ENCODE results near the gene ITPKC. TPM values are rescaled to one million over a fixed set of nuclear protein-coding genes. Genes with fewer than 3 reads are reported as not detected.
A peak's percentile ranks its signal among the peaks of the same experiment; 100 is the strongest.

ITPKC gene
- 1 to 10 TPM; 7.1 TPM for total RNA-seq

GRCh38 chr19:40716482-40717324 lies at the start of gene ITPKC, which contains the start of gene COQ8B:
TSS of gene ITPKC (plus strand) at chr19:40717112. CDS start at chr19:40717136, 24 bp downstream.
TSS of gene COQ8B (minus strand) at chr19:40716886. CDS start at chr19:40714632, 2,254 bp downstream.
- H3K27me3 Mint-ChIP-seq: no peaks in the 10 kb centered on the region
- peaks cover 49% of the 10 kb centered on the region for H3K4me1 Mint-ChIP-seq
- POLR2A ChIA-PET: interaction anchor here (1.0 to 2.4 kb wide), 10 partner anchors 10 to 111 kb away, joined by 3 to 24 read pairs (median 4); partner anchors contain the start of genes ACTMAP, NUMBL, RAB4B and SNRPA
- peak within 1 kb of the TSS; percentile 90 for H3K4me3 Mint-ChIP-seq
- no peaks in the 10 kb centered on the region for H3K9me3 Mint-ChIP-seq
- peak within 1 kb of the TSS; percentile 92 for H3K27ac Mint-ChIP-seq
- H3K36me3 Mint-ChIP-seq: peaks cover 5% of the 10 kb centered on the region
- DNase-seq: peak; percentile 100
- peak; percentile 65 for ATAC-seq (ENCODE audit: low read depth)

GRCh38 chr19:40667602-40668001 lies 49.3 kb upstream of the ITPKC start:
- Mint-ChIP-seq H3K9me3 (peaks cover 5% of the 10 kb centered on the region), H3K27ac (no peak overlapping the region), H3K36me3 (peaks cover 23% of the 10 kb centered on the region), H3K4me3 (no peak overlapping the region), H3K27me3 (no peaks in the 10 kb centered on the region), H3K4me1 (peaks cover 2% of the 10 kb centered on the region)
- ATAC-seq (ENCODE audit: low read depth) (no peak), DNase-seq (no peak)
- POLR2A ChIA-PET: no interaction called here

- POLR2A ChIA-PET: no interaction called here
These were observed 47.8 kb upstream of the ITPKC start for GRCh38 chr19:40668991-40669614.

GRCh38 chr19:40671404-40671803 lies 45.5 kb upstream of the ITPKC start:
- Mint-ChIP-seq H3K27me3 (no peaks in the 10 kb centered on the region), H3K36me3 (peaks cover 25% of the 10 kb centered on the region), H3K27ac (no peak overlapping the region), H3K4me3 (no peak overlapping the region), H3K9me3 (peaks cover 5% of the 10 kb centered on the region), H3K4me1 (no peaks in the 10 kb centered on the region)
- ATAC-seq (ENCODE audit: low read depth): no peak
- POLR2A ChIA-PET: no interaction called here
- DNase-seq: no peak

More at GRCh38 chr19:40668991-40669614, 47.8 kb upstream of the ITPKC start:
- DNase-seq (no peak), ATAC-seq (ENCODE audit: low read depth) (no peak)
- H3K36me3 Mint-ChIP-seq: peaks cover 23% of the 10 kb centered on the region
- no peaks in the 10 kb centered on the region for H3K27me3 Mint-ChIP-seq
- no peak overlapping the region for H3K4me3 Mint-ChIP-seq
- no peak overlapping the region for H3K27ac Mint-ChIP-seq
- H3K9me3 Mint-ChIP-seq: peaks cover 5% of the 10 kb centered on the region
- no peaks in the 10 kb centered on the region for H3K4me1 Mint-ChIP-seq

GRCh38 chr19:40672038-40672437 lies 44.9 kb upstream of the ITPKC start:
- POLR2A ChIA-PET: no interaction called here
- H3K4me3 Mint-ChIP-seq: no peak overlapping the region
- peaks cover 25% of the 10 kb centered on the region for H3K36me3 Mint-ChIP-seq
- no peak for DNase-seq
- ATAC-seq (ENCODE audit: low read depth): no peak
- no peaks in the 10 kb centered on the region for H3K27me3 Mint-ChIP-seq
- H3K4me1 Mint-ChIP-seq: no peaks in the 10 kb centered on the region
- H3K27ac Mint-ChIP-seq: no peak overlapping the region
- H3K9me3 Mint-ChIP-seq: peaks cover 5% of the 10 kb centered on the region

GRCh38 chr19:40672573-40673299 lies 44.2 kb upstream of the ITPKC start:
- Mint-ChIP-seq H3K27ac (no peak overlapping the region), H3K27me3 (no peaks in the 10 kb centered on the region), H3K4me3 (no peak overlapping the region), H3K9me3 (peaks cover 5% of the 10 kb centered on the region), H3K4me1 (no peaks in the 10 kb centered on the region), H3K36me3 (peaks cover 28% of the 10 kb centered on the region)
- ATAC-seq (ENCODE audit: low read depth) (no peak), DNase-seq (no peak)
- POLR2A ChIA-PET: no interaction called here

- POLR2A ChIA-PET: no interaction called here
- H3K36me3 Mint-ChIP-seq: peaks cover 26% of the 10 kb centered on the region
- H3K4me3 Mint-ChIP-seq: no peak overlapping the region
- H3K9me3 Mint-ChIP-seq: peaks cover 5% of the 10 kb centered on the region
- DNase-seq: no peak
- no peak for ATAC-seq (ENCODE audit: low read depth)
- no peaks in the 10 kb centered on the region for H3K27me3 Mint-ChIP-seq
- no peaks in the 10 kb centered on the region for H3K4me1 Mint-ChIP-seq
- no peak overlapping the region for H3K27ac Mint-ChIP-seq
These were observed 43.5 kb upstream of the ITPKC start for GRCh38 chr19:40673397-40673796.

GRCh38 chr19:40674291-40674690 lies 42.6 kb upstream of the ITPKC start:
- DNase-seq: no peak
- POLR2A ChIA-PET: no interaction called here
- peaks cover 2% of the 10 kb centered on the region for H3K9me3 Mint-ChIP-seq

GRCh38 chr19:40677156-40677555 lies 39.8 kb upstream of the ITPKC start:
- POLR2A ChIA-PET: no interaction called here
- ATAC-seq (ENCODE audit: low read depth): no peak

More at GRCh38 chr19:40674291-40674690, 42.6 kb upstream of the ITPKC start:
- H3K36me3 Mint-ChIP-seq: peaks cover 20% of the 10 kb centered on the region
- no peak overlapping the region for H3K4me3 Mint-ChIP-seq
- no peaks in the 10 kb centered on the region for H3K27me3 Mint-ChIP-seq
- H3K27ac Mint-ChIP-seq: no peak overlapping the region
- ATAC-seq (ENCODE audit: low read depth): peak; percentile 30
- H3K4me1 Mint-ChIP-seq: no peaks in the 10 kb centered on the region

GRCh38 chr19:40681039-40681438 lies 35.9 kb upstream of the ITPKC start:
- POLR2A ChIA-PET: no interaction called here
- no peaks in the 10 kb centered on the region for H3K27me3 Mint-ChIP-seq
- H3K36me3 Mint-ChIP-seq: peaks cover 19% of the 10 kb centered on the region
- no peak for DNase-seq
- peaks cover 1% of the 10 kb centered on the region for H3K4me1 Mint-ChIP-seq
- H3K4me3 Mint-ChIP-seq: no peak overlapping the region
- no peaks in the 10 kb centered on the region for H3K9me3 Mint-ChIP-seq
- no peak for ATAC-seq (ENCODE audit: low read depth)
- H3K27ac Mint-ChIP-seq: no peak overlapping the region

More at GRCh38 chr19:40677156-40677555, 39.8 kb upstream of the ITPKC start:
- Mint-ChIP-seq H3K27ac (no peak overlapping the region), H3K9me3 (no peaks in the 10 kb centered on the region), H3K36me3 (peaks cover 14% of the 10 kb centered on the region), H3K4me1 (peaks cover 1% of the 10 kb centered on the region), H3K27me3 (no peaks in the 10 kb centered on the region), H3K4me3 (no peak overlapping the region)
- DNase-seq: no peak

- H3K4me1 Mint-ChIP-seq: peaks cover 1% of the 10 kb centered on the region
- H3K27me3 Mint-ChIP-seq: no peaks in the 10 kb centered on the region
- H3K27ac Mint-ChIP-seq: no peak overlapping the region
- no peak overlapping the region for H3K4me3 Mint-ChIP-seq
- no peaks in the 10 kb centered on the region for H3K9me3 Mint-ChIP-seq
- POLR2A ChIA-PET: no interaction called here
- ATAC-seq (ENCODE audit: low read depth) (no peak), DNase-seq (no peak)
- H3K36me3 Mint-ChIP-seq: peaks cover 19% of the 10 kb centered on the region
These were observed 34.4 kb upstream of the ITPKC start for GRCh38 chr19:40682431-40682964.

GRCh38 chr19:40683437-40683836 lies 33.5 kb upstream of the ITPKC start:
- Mint-ChIP-seq H3K4me3 (no peak overlapping the region), H3K27ac (no peak overlapping the region), H3K9me3 (no peaks in the 10 kb centered on the region), H3K36me3 (peaks cover 16% of the 10 kb centered on the region), H3K27me3 (no peaks in the 10 kb centered on the region), H3K4me1 (peaks cover 1% of the 10 kb centered on the region)
- no peak for ATAC-seq (ENCODE audit: low read depth)
- no peak for DNase-seq
- POLR2A ChIA-PET: no interaction called here

- POLR2A ChIA-PET: interaction anchor here (0.7 kb wide), 1 partner anchor 121 kb away, joined by 4 read pairs; no protein-coding TSS in a partner anchor
- H3K9me3 Mint-ChIP-seq: no peaks in the 10 kb centered on the region
- H3K4me1 Mint-ChIP-seq: peaks cover 1% of the 10 kb centered on the region
- H3K36me3 Mint-ChIP-seq: peaks cover 15% of the 10 kb centered on the region
- no peak for DNase-seq
- no peak for ATAC-seq (ENCODE audit: low read depth)
- no peaks in the 10 kb centered on the region for H3K27me3 Mint-ChIP-seq
- H3K27ac Mint-ChIP-seq: no peak overlapping the region
- H3K4me3 Mint-ChIP-seq: no peak overlapping the region
These were observed 32.6 kb upstream of the ITPKC start for GRCh38 chr19:40684280-40684679.

Data from activated naive CD8-positive, alpha-beta T cell treated with anti-CD3 and anti-CD28 coated beads, Interleukin-2, amount 10 ng/mL, durations not matched to agents 7 days and 5 days (primary cell).